LNCAP (cell line): ENCODE measurements around the gene CA11.

ENCODE experiments used
- TF ChIP-seq, protein P1 (sequence below): fragments of 450-650 bp; IDR thresholded peaks from 2 replicates; pipeline ENCODE4 v1.5.1; 2017; ENCODE audit warnings: mild to moderate bottlenecking

The CA11 gene

DNA sequence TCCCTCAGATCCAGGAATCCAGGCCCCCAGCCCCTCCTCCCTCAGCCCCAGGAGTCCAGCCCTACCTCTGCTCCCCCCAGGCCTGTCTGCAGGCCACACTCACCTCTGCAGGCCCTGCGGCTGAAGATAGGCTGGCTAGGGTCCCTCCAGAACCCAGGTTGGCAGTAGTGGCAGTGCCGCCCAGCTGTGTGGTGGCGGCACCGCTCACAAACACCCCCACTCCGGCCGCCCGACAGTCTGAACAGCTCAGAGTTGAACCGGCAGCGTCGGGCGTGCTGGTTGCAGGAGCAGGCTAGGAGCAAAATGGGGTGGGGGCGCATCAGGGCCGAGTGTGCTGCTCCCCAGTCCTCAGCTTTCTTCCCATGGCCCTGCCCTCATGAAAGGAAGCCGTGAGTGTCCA lies 18.5 kb upstream of the CA11 start:
- TF ChIP-seq, protein P1, sequence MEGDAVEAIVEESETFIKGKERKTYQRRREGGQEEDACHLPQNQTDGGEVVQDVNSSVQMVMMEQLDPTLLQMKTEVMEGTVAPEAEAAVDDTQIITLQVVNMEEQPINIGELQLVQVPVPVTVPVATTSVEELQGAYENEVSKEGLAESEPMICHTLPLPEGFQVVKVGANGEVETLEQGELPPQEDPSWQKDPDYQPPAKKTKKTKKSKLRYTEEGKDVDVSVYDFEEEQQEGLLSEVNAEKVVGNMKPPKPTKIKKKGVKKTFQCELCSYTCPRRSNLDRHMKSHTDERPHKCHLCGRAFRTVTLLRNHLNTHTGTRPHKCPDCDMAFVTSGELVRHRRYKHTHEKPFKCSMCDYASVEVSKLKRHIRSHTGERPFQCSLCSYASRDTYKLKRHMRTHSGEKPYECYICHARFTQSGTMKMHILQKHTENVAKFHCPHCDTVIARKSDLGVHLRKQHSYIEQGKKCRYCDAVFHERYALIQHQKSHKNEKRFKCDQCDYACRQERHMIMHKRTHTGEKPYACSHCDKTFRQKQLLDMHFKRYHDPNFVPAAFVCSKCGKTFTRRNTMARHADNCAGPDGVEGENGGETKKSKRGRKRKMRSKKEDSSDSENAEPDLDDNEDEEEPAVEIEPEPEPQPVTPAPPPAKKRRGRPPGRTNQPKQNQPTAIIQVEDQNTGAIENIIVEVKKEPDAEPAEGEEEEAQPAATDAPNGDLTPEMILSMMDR, result no peak

DNA sequence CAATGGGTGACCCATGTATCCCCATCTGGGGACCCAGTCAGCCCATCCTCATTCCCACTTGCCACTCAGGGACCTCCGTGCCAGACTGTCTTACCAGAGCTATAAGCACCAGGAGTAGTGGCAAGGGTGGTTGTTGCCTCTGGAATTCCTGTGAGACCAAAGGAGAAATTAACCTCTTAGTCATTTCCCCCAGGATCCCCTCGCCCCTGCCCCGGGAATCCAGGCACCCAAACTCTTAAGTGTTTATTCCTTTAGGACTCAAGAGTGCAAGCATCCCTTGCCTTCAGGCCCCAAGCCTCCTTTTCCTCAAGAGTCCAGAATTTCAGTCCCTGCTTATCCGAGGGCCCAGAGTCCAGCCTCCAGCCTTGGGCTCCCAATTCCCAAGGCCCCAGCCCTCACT lies 17.7 kb upstream of the CA11 start:
- TF ChIP-seq, protein P1, result no peak

DNA sequence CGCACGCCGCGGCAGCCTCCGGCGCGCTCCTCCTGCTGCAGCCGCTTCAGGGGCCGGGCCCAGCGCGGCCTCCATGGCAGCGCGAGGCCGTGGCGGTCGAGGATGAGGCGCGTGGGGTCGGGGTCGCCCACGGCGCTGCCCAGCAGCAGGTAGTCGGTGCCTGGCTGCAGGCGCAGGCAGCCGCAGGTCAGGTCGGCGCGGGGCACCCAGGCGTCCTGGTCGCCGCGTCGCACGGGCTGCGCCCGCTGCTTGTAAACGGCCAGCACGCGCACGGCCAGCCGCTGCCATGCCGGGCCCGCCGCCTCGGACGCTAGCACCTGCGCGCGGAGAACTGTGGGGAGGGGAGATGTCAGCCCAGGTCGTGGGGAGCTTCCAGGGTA lies 15.7 kb upstream of the CA11 start:
- TF ChIP-seq, protein P1, result no peak

DNA sequence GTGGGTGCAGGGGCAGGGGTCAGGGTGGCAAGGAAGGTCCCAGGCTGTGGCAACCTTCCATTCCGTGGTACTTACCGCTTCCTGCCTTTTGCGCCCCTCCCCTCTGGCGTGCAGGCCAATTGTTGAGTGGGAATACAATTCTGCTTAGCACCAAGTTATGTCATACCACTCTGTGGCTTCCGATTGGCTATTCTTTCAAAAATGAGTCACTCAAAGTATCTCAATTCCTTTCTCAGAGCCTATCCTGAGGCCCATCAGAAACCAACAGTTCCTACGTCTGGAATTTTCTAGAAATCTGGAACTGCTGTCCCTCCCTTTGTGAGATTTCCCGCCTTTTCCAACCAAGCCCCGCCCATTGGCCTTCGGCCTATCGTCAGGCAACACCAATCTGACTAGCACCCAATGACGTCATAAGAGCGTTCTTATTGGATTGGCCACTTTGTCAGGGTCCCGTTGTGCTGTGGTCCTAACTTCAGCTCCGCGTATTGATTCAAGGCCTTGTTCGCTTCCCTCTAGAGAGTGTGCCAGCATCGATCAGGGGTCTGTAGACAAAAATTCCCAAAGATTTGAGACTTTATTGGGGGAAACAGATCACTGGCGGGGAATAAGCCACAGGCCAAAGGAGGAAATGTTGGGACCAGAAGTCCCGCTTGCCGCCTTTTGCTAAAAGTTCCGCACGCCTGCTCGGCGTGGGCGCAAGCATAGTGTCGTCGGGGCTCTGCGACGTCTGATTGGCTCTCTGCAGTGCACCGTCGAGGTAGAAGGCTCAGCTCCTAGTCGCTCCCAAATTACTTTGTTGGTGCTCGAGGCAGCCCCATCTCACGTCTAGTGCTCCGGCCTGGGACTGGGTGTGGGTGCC lies 15.1 kb upstream of the CA11 start:
- TF ChIP-seq, protein P1, result no peak

DNA sequence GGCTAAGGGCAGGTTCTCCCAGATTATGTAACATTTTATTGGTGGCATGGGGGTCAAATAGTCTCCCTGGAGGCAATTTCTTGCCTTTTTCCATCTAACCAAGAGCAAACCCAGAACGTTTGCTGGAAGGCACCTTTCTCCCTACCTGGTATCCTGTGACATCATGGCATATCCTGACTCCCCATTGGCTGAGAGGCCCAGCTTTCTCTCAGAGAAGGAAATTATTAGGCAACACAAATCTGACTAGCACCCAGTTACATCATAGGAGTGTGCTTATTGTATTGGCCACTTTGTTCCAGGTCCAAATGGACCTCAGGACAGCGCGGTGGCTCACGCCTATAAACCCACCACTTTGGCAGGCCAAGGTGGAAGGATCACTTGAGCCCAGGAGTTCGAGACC lies 13.8 kb upstream of the CA11 start:
- TF ChIP-seq, protein P1, result no peak

DNA sequence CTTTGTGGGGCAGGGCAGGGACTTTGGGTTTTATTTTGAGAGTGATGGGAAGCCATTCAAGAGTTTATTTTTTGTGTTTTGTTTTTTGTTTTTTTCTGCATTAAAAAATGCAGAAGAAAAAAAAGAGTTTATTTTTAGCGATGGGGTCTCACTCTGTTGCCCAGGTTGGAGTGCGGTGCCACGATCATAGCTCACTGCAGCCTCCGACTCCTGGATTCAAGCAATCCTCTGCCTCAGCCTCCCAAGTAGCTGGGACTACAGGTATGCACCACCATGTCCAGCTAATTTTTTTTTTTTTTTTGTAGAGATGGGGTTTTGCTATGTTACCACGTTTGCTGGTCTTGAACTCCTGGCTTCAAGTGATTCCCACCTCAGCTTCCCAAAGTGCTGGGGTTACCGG lies 12.5 kb upstream of the CA11 start:
- TF ChIP-seq, protein P1, result no peak

DNA sequence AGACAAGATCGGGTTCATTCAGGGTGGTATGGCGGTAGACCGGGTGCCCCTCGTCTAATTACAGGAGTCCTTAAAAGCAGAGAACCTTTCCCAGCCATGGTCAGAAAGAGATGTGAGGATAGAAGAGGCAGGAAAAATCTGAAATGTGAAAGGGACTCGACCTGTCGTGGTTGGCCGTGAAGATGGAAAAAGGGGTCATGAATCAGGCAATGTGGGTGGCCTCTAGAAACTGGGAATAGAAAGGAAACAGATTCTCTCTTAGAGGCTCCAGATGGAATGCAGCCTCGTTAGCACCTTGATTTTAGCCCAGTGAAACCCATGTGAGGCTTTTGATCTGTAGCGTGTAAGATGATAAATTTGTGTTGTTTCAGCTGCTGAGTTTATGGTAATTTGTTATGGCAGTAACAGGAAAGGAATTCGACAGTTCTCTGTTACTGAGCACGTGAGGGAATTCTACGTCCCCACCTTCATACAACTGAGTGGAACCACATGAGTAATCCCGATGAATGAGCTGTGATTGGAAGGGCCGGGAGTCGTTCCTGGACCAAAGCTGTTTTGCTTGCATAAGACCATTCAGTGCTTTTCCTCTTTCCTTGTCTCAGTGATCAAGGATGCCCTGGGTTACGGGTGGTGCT lies 11.0 kb upstream of the CA11 start:
- TF ChIP-seq, protein P1, result no peak
